B cell (primary cell): ENCODE measurements around the gene MYRIP. TPM values are rescaled to one million over a fixed set of nuclear protein-coding genes. Genes with fewer than 3 reads are reported as not detected.

Experiments used
- ATAC-seq: fragments of 200-7000 bp; cut with Tn5 transposase; one replicate; pipeline ENCODE4 v1.10.0; 2021; ENCODE audit warnings: low read depth, mild to moderate bottlenecking, moderate number of reproducible peaks, moderate library complexity
- CTCF ChIA-PET: fragments of 350-600 bp; sonication (Branson Sonifier 250); formaldehyde crosslinking; loops from one replicate; lab custom pipeline; 2021; ENCODE audit warnings: antibody characterized with exemption, inconsistent platforms; lab: Charles Lee
- POLR2A ChIA-PET: fragments of 350-600 bp; sonication (Branson Sonifier 250); formaldehyde crosslinking; loops from one replicate; lab custom pipeline; 2021; ENCODE audit warnings: antibody characterized with exemption; lab: Charles Lee
- DNase-seq: peaks from one replicate; pipeline ENCODE4 v3.0.0; 2013
- H2AFZ ChIP-seq: 2 replicates; pipeline ENCODE4 v1.6.1; 2012; ENCODE audit warnings: mild to moderate bottlenecking, low read depth, low read length; ENCODE audit not compliant: insufficient read depth, poor library complexity, severe bottlenecking
- H3K27ac ChIP-seq, 2 donors: 1 replicate in 1 of 2; 2 replicates in 1 of 2; pipeline ENCODE4 v1.5.1; 2012 to 2013; ENCODE audit warnings: low read length in 2 of 2, mild to moderate bottlenecking in 2 of 2, moderate library complexity in 1 of 2
- H3K27me3 ChIP-seq, 4 experiments: fragments of 200-600 bp in 1 of 4; sonication (generic) in 1 of 4; replicated peaks in 1 of 4; 1 replicate in 2 of 4; 2 replicates in 2 of 4; pipeline versions ENCODE4 v1.6.1 to v1.7.0; 2013 to 2016; ENCODE audit warnings: low read length in 3 of 4, mild to moderate bottlenecking in 2 of 4, mixed read lengths in 1 of 4, moderate library complexity in 1 of 4; ENCODE audit not compliant: insufficient read depth in 4 of 4, control insufficient read depth in 3 of 4; ENCODE audit errors: control extremely low read depth in 1 of 4
- H3K36me3 ChIP-seq, 2 experiments: replicated peaks in 1 of 2; 1 replicate in 1 of 2; 2 replicates in 1 of 2; pipeline versions ENCODE4 v1.6.1 to v1.7.1; 2013; ENCODE audit warnings: low read length in 1 of 2; ENCODE audit not compliant: insufficient read depth in 2 of 2, control insufficient read depth in 1 of 2; ENCODE audit errors: control extremely low read depth in 1 of 2, extremely low read depth in 1 of 2
- H3K4me1 ChIP-seq, 2 donors: fragments of 200-600 bp in 1 of 2; sonication (generic) in 1 of 2; 1 replicate in 1 of 2; 2 replicates in 1 of 2; pipeline versions ENCODE4 v1.5.1 to v1.6.1; 2013 to 2017; ENCODE audit warnings: low read length in 2 of 2; ENCODE audit not compliant: control insufficient read depth in 2 of 2, insufficient read depth in 2 of 2
- H3K4me2 ChIP-seq: replicated peaks from 2 replicates; pipeline ENCODE3; 2012; ENCODE audit warnings: mild to moderate bottlenecking, low read depth, low read length; ENCODE audit not compliant: poor library complexity, severe bottlenecking
- H3K4me3 ChIP-seq, 5 experiments: fragments of 200-600 bp in 1 of 5; sonication (generic) in 1 of 5; 1 replicate in 3 of 5; 2 replicates in 2 of 5; pipeline versions ENCODE4 v1.5.1 to v1.7.0; 2011 to 2016; ENCODE audit warnings: low read length in 4 of 5, mild to moderate bottlenecking in 4 of 5, low read depth in 2 of 5, control low read depth in 1 of 5, moderate library complexity in 1 of 5; ENCODE audit not compliant: insufficient read depth in 1 of 5; ENCODE audit errors: control extremely low read depth in 1 of 5, extremely low read depth in 1 of 5
- H3K79me2 ChIP-seq: fragments of 200-600 bp; sonication (generic); one replicate; pipeline ENCODE4 v1.6.0; 2016; ENCODE audit warnings: low read length; ENCODE audit not compliant: control insufficient read depth, insufficient read depth
- H3K9ac ChIP-seq: fragments of 200-600 bp; sonication (generic); 2 replicates; pipeline ENCODE4 v1.6.1; 2017; ENCODE audit warnings: mild to moderate bottlenecking, low read length, moderate library complexity
- H3K9me3 ChIP-seq, 3 donors: one replicate each; pipeline versions ENCODE4 v1.6.1 to v1.7.1; 2013; ENCODE audit warnings: low read length in 2 of 3; ENCODE audit not compliant: control insufficient read depth in 2 of 3, insufficient read depth in 1 of 3; ENCODE audit errors: control extremely low read depth in 1 of 3
- H4K20me1 ChIP-seq: 2 replicates; pipeline ENCODE4 v1.6.0; 2012; ENCODE audit warnings: mild to moderate bottlenecking, low read length; ENCODE audit not compliant: insufficient read depth, control insufficient read depth, poor library complexity, severe bottlenecking
- H3K27ac Mint-ChIP-seq: one replicate; pipeline ENCODE4 v1.8.0; 2021; ENCODE audit warnings: mixed read lengths
- H3K27me3 Mint-ChIP-seq: one replicate; pipeline ENCODE4 v1.8.0; 2021; ENCODE audit warnings: mixed read lengths
- H3K4me1 Mint-ChIP-seq: one replicate; pipeline ENCODE4 v1.8.0; 2021; ENCODE audit warnings: mixed read lengths
- H3K4me3 Mint-ChIP-seq: one replicate; pipeline ENCODE4 v1.8.0; 2021; ENCODE audit warnings: mixed read lengths
- H3K9me3 Mint-ChIP-seq: one replicate; pipeline ENCODE4 v1.8.0; 2022; ENCODE audit warnings: mixed read lengths; ENCODE audit not compliant: insufficient read depth
- CTCF ChIP-seq: fragments of 200-600 bp; IDR thresholded peaks from one replicate; pipeline ENCODE4 v1.8.0; 2022; ENCODE audit warnings: antibody characterized with exemption, mild to moderate bottlenecking
- EZH2 ChIP-seq: IDR thresholded peaks from 2 replicates; pipeline ENCODE4 v1.6.1; 2012; ENCODE audit warnings: borderline replicate concordance, low read depth, mild to moderate bottlenecking, moderate library complexity, low read length; ENCODE audit not compliant: insufficient read depth, poor library complexity, severe bottlenecking
- WGBS: methylation state at CpG from one replicate; pipeline ENCODE4 v1.1.5; 2013; ENCODE audit warnings: missing lambda C conversion rate; ENCODE audit not compliant: insufficient coverage; 5-methylcytosine and 5-hydroxymethylcytosine counted together
- intact Hi-C: fragments of 100-400 bp; cut with micrococcal nuclease; formaldehyde crosslinking; loops from one replicate; pipeline ENCODE4 v1.10.0; 2022
- polyA plus RNA-seq: library from polyadenylated mRNA; depleted of rRNA; stranded (reverse); fragments of >200 nt; gene quantifications from 2 replicates; pipeline ENCODE4 v1.2.3, GENCODE V29; 2012
- total RNA-seq, 2 donors: library from RNA; stranded (reverse); fragments of 120-200 nt in 1 of 2; gene quantifications; 1 replicate in 1 of 2; 2 replicates in 1 of 2; pipeline versions ENCODE4 v1.2.3 to v1.2.4, GENCODE V29; 2013 to 2022

MYRIP gene
- total and polyA plus RNA-seq, 2 donors (not counting 1 experiment from before 2014, with no cell fraction given), result 0.03 to 0.10 TPM

DNA sequence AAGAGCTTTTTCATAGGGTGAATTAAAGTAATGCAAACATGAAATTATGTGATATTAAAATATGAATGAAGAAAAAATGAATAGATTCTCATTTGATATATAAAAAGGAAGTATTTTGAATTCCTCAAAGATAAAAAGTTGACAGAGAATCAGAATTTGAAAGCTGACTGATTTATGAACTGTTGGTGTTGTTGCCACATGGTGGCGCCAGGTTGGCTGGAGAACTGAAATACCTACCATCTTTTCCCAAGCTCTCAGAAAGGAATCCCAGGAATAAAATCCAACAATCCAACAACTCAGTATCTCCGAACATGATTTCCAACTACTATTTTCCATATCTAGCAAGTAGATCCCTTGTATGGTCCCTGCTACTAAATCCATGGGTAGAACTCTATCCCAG is 3.1 kb downstream of the MYRIP start:
- ATAC-seq, result no peak
- Mint-ChIP-seq H3K4me1 (peaks cover 22% of the 10 kb centered on the region), H3K27ac (no peak overlapping the region), H3K9me3 (no peaks in the 10 kb centered on the region), H3K4me3 (no peak overlapping the region), H3K27me3 (peaks cover 66% of the 10 kb centered on the region)
- Histone ChIP-seq H3K79me2 (no peaks in the 10 kb centered on the region), H4K20me1 (no peaks in the 10 kb centered on the region), H3K9me3 (peaks cover 0 to 3% (median 0%) of the 10 kb centered on the region in 3 donors), H3K9ac (no peak overlapping the region), H3K4me3 (no peak overlapping the region), H3K4me1 (peaks cover 16 to 19% of the 10 kb centered on the region in 2 donors), H3K4me2 (no peak overlapping the region), H3K27me3 (peaks cover 0 to 27% (median 23%) of the 10 kb centered on the region in 4 experiments), H3K36me3 (no peaks in the 10 kb centered on the region), H3K27ac (no peak overlapping the region), H2AFZ (no peak overlapping the region)
- WGBS, result 63% methylated on average over 1 of the region's 2 CpGs
- DNase-seq, result no peak
- TF ChIP-seq CTCF (no peak), EZH2 (no peak)
- CTCF ChIA-PET, result no interaction called here
- POLR2A ChIA-PET, result no interaction called here
- intact Hi-C loops, result no loop called here

- no peak overlapping the region for H2AFZ ChIP-seq
- CTCF ChIA-PET, result no interaction called here
- TF ChIP-seq CTCF (no peak), EZH2 (no peak)
- H4K20me1 ChIP-seq, result no peaks in the 10 kb centered on the region
- no peaks in the 10 kb centered on the region for H3K79me2 ChIP-seq
- no peaks in the 10 kb centered on the region for H3K36me3 ChIP-seq
- no peak overlapping the region for H3K4me2 ChIP-seq
- H3K4me3 Mint-ChIP-seq, result no peak overlapping the region
- H3K4me1 ChIP-seq, result peaks cover 16 to 19% of the 10 kb centered on the region in 2 donors
- H3K27ac Mint-ChIP-seq, result no peak overlapping the region
- peaks cover 0 to 25% (median 21%) of the 10 kb centered on the region in 4 experiments for H3K27me3 ChIP-seq
- peaks cover 17% of the 10 kb centered on the region for H3K4me1 Mint-ChIP-seq
- H3K9me3 ChIP-seq, result no peaks in the 10 kb centered on the region
- no peak overlapping the region for H3K9ac ChIP-seq
- intact Hi-C loops, result no loop called here
- no peaks in the 10 kb centered on the region for H3K9me3 Mint-ChIP-seq
- DNase-seq (no peak), ATAC-seq (no peak)
- no peak overlapping the region for H3K27ac ChIP-seq
- POLR2A ChIA-PET, result no interaction called here
- no peak overlapping the region for H3K4me3 ChIP-seq
- H3K27me3 Mint-ChIP-seq, result peaks cover 55% of the 10 kb centered on the region
Measured at GRCh38 chr3:39814007-39814406, 4.6 kb downstream of the MYRIP start.
